GM19452 (cell line): ENCODE results near the gene PLD3.
"Not testable (repeated sequence)": the region's sequence is repeated elsewhere in the genome, so short reads cannot be mapped to it uniquely, and the experiment has no call there.

Source experiments
- ATAC-seq: cut with Tn5 transposase; IDR thresholded peaks from one replicate; pipeline ENCODE4 v1.9.1; 2021; ENCODE audit not compliant: unreplicated experiment

PLD3 gene

DNA sequence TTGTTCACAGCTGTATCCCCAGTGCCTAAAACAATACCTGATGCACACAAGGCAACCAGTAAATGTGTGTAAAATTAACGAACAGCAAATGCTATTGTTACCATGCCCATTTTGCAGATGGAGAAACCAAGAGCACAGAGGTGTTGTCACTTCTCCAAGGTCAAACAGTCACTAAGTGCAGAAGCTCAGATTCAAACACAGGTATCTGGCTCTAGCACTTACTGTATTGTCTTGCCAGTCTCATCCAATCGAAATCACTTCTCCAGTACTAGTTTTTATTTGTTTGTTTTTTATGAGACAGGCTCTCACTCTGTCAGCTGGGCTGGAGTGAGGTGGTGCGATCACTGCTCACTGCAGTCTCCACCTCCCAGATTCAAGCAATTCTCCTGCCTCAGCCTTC is 13.7 kb downstream of the PLD3 start:
- ATAC-seq: no peak

GRCh38 chr19:40363069-40363468 is 14.6 kb downstream of the PLD3 start:
- no peak for ATAC-seq

DNA sequence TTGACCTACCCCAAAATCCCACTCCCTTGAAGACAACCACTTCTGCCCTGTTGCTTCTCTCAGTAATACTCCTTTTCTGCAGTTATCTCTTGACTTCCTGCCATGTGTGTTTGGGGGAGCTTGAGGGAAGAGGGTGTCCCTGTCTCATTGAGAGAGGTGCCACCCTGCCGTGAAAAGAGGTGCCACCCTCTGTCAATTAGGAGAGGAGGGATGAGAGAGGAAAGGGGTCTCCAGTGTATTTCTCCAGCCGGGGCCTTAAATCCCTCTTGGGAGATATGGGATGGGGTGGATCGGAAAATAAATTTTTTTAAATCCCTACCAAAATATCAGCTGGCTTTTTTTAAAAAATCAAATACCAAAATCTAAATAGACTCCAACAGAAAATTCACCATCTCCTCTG is 16.5 kb downstream of the PLD3 start:
- ATAC-seq: no peak

DNA sequence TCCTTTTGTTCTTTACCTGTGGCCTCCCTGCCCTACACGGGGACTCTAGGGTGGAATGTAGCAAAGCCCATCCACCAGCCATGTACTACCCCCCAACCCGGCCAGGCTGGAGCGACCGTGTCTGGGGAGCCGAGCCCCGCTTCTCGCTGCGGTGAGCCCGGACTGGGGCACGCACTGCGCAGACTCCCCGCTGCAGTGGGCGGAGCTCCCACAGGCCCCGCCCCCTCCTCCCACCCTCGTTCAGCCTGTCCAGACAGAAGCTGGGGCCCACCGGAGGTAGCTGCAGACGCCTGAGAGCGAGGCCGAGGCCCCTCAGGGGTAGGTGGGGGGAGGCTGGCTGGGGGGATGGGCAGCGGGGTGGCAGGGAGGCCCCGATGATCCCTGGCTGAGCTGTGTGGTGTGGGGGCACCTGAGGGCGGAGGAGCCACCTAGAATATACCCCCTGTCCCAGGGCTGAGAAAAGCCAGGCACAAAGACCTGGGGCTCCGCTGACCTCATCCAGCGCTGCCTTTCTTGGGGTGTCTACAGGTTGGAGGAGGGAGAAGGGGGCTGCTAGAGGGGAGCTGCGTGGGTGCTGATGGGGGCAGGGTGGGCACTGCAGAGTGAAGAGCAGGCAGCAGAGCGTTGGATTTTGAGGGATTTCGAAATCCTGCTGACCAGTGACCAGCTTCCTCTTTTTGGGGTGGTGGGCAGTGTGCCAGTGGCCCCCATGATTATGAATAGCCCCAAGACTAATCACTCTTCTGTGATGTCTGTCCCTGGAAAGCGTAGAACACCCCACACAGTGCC is 17.3 kb downstream of the PLD3 start:
- ATAC-seq: no peak

- ATAC-seq: no peak
Measured at GRCh38 chr19:40366697-40367561, 18.4 kb downstream of the PLD3 start.

DNA sequence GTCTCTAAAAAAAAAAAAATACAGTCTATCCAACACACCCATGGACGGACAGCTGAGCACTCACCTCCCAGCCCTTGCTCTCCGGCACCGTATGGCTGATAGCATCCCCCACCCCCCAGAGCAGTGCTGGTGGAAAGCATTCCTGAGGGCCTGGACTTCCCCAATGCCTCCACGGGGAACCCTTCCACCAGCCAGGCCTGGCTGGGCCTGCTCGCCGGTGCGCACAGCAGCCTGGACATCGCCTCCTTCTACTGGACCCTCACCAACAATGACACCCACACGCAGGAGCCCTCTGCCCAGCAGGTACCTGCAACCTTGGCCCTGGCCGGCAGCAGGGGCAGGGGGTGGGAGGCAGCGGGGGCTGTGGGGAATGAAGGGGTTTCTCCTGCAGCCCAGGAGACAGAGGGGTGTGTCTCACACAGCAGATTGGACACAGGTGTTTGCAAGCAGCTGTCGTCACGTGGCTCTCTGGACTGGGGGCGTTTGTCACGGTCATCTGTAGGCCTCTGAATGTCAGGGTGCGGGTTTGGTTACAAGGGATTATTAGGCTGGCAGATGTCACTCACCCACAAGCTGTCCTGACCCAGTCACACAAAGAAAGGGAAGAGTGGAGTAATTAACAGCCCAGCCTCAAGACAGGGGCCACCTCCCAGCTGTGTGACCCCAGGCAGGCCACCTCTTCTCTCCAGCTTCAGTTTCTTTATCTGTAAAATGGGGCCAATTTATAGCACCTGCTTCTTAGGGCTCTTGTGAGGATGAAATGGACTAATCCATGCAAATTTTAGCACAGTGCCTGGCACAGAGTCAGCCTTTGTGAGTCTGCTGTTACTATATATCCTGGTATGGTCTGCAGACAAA is 19.3 kb downstream of the PLD3 start:
- no peak for ATAC-seq

- ATAC-seq: no peak
Measured at GRCh38 chr19:40369797-40370196, 21.3 kb downstream of the PLD3 start.

DNA sequence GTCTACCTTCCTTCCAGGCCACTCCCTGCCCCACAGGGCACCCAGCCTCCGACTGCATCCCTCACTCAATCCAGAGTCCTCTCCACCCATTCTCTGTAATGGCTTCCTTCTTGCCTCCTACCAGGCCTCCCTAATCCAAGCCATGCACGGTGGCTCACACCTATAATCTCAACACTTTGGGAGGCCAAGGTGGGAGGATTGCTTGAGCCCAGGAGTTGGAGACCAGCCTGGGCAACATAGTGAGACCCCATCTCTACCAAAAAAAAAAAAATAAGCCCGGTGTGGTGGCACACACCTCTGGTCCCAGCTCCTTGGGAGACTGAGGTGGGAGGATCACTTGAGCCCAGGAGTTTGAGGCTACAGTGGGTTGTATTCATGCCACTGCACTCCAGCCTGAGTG is 21.8 kb downstream of the PLD3 start:
- ATAC-seq: not testable (repeated sequence)

- ATAC-seq: no peak
Measured at GRCh38 chr19:40370997-40371801, 22.7 kb downstream of the PLD3 start.

DNA sequence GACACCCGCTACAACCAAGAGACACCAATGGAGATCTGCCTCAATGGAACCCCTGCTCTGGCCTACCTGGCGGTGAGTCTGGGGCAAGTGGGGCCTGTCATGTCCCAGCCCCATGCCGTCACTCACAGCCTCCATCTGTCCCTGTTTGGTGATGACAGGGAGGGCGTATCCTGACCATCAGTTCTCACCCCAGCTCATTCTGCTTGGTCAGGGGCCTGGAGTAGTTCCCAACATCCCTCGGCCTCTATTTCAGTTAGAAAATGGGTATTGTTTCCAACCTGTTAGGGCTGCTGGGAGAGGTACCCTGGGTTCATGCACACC is 23.3 kb downstream of the PLD3 start:
- no peak for ATAC-seq

GRCh38 chr19:40374084-40374483 is 25.6 kb downstream of the PLD3 start:
- no peak for ATAC-seq

GRCh38 chr19:40376286-40376862 is 27.9 kb downstream of the PLD3 start:
- ATAC-seq: no peak

DNA sequence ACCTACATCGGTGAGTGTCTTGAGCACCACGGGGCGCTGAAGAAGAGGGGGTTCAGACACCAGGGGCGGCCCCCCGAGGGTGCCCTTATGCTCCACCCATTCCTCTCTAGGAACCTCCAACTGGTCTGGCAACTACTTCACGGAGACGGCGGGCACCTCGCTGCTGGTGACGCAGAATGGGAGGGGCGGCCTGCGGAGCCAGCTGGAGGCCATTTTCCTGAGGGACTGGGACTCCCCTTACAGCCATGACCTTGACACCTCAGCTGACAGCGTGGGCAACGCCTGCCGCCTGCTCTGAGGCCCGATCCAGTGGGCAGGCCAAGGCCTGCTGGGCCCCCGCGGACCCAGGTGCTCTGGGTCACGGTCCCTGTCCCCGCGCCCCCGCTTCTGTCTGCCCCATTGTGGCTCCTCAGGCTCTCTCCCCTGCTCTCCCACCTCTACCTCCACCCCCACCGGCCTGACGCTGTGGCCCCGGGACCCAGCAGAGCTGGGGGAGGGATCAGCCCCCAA is 29.4 kb downstream of the PLD3 start:
- ATAC-seq: no peak

DNA sequence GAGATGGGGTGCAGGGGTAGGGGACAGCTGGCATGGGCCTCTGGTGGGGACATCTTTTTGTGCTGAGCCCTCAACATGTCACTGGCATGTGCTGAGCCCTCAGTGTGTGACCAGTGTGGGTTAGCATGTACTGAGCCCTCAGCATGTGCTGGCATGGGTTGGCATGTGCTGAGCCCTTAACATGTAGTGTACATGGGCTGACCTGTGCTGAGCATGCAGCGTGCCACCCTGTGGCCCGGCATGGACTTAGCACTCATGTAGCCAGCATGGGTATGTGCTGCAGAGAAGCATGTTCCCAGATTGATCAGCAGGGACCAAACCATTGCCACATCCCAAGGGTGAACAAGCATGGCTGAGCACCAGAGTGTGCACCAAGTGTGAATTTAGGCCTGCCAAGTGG is 30.0 kb downstream of the PLD3 start:
- no peak for ATAC-seq

DNA sequence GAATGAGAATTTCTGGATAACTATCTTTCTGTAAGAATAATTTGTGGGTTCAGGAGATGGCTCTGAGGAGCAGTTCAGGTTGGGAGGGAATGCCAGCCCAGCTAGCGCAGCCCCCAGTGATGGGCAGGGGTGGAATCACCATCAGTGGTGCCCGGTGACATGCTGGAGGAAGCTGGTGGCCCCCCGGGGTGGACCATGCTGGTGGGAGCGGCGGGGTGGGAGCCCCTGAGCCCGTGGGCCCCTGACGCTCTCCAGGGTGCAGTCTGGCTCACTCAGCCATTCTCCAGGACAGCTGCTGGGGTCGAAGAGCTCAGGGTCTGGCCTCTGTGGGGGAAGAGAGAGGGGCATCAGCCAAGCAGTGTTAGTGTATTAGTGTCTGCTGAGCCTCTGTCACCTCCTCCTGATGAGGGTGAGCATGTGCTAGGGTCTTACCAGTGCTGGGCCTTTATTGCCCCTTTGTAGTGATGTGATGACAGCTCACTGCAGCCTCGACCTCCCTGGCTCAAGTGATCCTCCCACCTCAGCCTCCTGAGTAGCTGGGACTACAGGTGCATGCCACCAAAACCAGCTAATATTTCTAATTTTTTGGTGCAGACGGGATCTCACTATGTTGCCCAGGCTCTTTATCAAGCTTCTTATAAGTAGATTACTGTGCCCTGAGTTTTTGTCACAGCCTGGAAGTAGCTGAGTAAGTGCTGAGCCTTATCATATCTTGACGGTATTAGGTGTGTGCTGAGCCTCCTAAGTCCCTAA is 31.1 kb downstream of the PLD3 start:
- ATAC-seq: no peak

- ATAC-seq: no peak
Measured at GRCh38 chr19:40380199-40381037, 31.9 kb downstream of the PLD3 start.

DNA sequence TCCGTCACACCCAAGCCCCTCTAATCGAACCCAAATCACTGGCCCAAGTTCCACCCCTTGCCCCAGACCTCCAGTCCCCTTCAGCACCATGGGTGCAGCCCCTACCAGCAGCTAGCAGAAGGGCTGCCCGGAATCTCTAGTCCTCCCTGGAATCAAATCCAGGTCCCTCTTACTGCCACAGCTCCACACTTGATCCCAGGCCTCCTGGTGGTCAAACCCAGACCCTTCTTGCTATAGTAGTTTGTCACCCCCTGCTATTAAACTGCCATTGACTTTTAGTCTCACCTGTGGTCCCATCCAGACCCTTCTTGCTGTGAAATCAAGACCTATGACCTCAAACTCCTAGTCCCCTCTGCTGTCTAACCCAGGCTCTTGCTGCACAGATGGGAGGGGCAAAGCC is 32.8 kb downstream of the PLD3 start:
- no peak for ATAC-seq

- no peak for ATAC-seq
Measured at GRCh38 chr19:40383668-40384248, 35.3 kb downstream of the PLD3 start.
